Stimulated activated naive CD4-positive, alpha-beta T cell (primary cell): ENCODE measurements around the gene AMIGO1.

Source experiments
- DNase-seq, 6 experiments: peaks; one replicate each; lab custom pipeline; 2025; lab: John Stamatoyannopoulos, UW

The AMIGO1 gene, protein sequence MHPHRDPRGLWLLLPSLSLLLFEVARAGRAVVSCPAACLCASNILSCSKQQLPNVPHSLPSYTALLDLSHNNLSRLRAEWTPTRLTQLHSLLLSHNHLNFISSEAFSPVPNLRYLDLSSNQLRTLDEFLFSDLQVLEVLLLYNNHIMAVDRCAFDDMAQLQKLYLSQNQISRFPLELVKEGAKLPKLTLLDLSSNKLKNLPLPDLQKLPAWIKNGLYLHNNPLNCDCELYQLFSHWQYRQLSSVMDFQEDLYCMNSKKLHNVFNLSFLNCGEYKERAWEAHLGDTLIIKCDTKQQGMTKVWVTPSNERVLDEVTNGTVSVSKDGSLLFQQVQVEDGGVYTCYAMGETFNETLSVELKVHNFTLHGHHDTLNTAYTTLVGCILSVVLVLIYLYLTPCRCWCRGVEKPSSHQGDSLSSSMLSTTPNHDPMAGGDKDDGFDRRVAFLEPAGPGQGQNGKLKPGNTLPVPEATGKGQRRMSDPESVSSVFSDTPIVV

DNA sequence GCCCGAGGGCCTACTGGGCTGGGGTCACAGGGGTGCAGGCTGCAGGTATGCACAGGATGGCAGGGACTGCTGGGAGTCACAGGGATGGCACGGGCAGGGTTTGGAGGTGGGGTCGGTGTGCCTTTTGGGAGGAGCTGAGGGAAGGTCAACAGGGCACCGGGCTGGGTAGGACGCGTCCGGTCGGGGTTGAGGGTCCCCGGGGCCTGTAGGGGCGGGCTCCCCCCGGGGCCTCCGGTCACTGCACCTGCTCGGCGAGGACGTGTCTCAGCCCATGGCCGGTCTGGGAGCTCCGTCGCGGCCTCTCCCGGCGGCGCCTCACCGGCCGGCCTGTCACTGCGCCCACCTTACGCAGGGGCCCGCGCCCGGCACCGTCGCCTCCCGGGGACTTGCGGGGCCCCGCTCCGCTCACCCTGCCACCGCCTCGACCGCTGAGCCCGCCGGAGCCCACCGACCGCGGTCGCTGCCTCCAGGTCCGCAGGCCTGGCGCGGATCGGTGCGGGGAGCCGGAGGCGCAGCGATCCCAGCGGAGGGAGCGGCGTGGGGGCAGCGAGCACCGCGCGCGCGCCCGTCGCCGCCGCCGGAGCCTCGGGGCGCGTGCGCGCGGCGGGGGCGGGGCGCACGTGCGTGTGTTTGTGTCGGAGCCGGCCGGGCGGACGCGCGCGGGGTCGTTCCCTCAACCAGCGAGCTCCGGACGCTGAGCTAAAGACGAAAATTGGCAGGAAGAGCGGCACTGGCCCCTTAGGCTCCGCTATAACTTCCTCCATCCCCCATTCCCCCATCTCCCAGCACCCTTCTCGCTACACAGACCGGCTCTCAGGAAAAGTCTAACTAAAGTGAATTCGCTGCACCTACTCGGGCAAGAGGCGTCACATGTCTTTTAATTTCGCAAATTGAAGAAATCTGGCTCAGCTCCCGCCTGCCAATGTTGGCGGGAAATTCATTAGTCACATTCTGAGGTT lies at the start of gene AMIGO1:
AMIGO1 (minus strand) TSS at position 552 of the 959 bp plus-strand sequence. CDS start 815 bp downstream, outside the sequence.
- peak; percentile 32 to 83 (median 63) for DNase-seq

DNA sequence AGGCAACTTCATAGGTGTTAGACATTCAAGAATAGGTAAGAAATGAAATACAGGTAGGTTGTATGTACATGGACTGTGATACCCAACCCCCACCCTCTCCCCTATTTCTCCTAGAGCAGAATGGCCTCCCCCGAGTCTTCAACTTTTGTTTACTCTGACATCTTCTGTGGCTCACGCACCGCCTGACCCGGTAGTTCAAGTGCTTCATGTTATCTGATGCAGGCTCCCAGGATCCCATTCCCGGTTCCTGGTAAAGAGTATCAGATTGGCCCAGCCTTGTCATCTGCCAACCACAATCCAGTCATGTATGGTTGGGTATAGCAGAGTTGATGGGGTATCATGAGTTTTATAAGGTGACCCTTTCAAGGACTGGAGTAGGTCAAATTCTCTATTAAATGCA lies 48.0 kb upstream of the AMIGO1 start:
- DNase-seq, result no peak

DNA sequence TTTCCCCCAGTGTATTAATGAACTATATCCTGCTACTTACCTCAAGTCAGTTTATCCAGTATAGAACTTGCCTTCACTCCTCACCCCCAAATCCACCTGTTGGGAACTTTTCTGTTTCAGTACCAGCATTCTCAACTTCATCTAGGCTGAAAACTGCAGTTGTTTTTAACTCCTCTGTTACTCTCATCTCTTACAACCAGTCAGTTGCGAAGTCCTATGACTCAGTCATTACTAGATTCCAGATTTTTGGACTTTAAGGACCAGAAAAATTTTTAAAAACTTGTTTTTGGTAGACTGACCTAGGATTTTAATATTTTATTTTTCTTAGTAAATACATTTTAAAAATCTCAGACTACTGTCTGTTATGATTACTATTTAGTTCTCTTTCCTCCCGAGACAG lies 47.0 kb upstream of the AMIGO1 start:
- no peak for DNase-seq

DNA sequence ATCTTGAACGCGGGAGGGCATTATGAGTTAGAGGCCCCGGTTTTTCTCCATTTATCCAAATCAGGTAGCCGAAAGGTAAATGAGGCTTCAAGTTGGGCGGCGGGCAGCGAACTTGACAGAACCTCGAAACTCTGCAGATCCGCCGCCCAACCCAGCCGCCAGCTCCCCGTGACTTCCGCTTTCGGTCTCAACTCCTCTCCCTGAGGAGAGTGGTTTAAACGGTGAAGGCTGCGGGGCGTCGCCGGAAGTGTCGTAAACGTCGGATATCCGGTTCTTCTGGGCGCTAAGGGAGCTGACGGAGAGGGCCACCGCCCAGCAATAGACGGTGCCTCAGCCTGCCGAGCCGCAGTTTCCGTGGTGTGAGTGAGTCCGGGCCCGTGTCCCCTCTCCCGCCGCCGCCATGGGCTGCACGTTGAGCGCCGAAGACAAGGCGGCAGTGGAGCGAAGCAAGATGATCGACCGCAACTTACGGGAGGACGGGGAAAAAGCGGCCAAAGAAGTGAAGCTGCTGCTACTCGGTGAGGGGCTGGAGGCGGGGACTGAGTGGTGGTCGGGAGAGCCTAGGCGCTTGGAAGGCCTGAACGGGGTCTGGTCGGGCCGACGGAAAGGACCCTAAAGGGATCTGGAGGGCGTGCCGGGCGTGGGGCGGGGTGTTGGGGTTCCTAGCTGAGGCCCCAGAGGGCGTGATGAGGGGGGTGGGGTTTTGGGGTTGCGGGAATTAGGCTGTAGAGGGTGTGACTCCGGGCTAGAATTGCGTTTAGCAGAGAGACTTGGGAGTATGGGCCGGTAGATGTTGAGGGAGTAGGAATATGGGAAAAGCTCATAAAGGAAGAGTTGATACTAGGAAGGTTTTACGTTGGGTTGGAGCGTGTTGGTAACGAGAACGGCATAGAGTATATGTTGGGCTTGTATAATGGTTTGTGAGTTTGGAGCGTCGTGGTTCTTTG lies 39.1 kb upstream of the AMIGO1 start, which contains the start of gene GNAI3:
GNAI3 (plus strand) TSS at position 295 of the 947 bp plus-strand sequence; CDS start at position 401, 106 bp downstream.
- peak; percentile 90 to 95 (median 92) for DNase-seq

DNA sequence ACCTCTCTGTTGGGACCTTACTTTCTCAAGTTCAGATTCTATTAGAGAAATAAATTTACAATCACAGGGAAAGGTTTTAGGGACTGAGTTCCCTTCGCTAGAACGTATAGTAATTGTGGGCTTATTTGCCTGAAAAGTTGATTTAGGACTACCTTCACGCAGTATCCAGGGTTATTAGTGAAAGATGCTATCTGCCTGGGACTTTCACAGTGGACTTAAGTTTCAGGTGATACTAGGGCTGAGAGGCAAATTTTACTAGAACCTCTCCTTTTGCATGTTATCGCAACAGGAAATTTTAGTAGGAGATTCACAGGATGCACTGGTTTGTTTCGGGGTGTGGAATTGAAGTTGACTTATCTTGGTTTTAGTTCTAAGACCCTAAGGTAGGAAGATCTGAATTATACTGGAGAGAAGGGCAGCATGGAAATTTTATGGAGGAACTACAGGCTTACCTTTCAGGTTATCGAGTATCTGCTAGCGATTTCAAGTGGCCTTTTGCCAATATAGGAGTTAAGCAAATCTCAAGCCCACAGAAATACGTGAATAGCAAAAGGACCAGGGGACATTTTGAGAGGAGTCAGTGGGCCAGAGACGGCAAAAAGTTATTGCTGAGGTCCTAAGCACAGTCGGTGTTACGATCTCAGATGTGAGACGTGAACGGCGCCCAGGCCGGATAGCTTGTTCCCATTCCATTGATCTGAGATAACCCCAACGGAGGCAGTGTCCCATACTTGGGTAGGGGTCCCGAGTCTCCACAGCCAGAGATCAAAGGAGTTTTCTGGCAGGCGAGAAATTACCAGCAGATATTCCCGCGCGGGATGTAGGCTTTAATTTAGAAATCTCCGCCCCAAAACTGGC lies 38.2 kb upstream of the AMIGO1 start:
- DNase-seq, result peak in 4 of 6 experiments; percentile 1 to 64 (median 36)

DNA sequence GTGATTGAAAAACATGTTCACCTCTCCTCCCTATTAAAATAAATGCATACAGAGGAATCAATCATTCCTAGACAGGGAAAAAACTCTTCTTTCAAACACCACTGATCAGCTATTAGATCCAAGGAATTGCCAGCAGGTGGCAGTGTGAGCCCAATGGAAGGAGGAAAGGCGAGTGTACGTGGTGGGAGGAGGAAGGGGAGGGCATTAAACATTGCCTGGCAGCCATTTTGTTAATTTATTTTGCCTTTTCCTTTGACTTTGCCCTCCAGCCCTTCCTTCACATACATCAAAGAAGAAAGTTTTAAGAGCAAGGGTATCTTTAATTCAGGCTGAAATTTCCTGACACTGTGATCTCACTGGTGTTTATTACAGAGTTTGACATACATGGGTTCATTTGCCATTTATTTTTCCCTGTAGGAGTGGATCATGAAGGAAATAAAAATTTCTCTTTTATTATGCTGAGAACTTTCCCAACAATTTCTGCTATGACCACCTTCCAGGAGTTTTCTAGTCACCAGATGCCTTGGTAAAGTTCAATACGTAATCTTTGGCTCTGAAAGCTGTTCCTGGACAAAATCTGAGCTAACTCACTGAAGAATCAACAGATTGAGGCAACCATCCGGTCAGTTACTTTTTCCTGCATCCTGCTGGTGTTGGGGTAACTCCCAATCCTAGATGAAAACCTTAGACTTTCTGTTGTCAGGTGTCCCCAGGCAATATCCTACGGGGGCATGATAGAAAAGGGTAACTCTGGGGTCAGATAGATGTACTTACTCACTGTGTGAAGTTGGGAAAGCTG lies 37.0 kb upstream of the AMIGO1 start:
- peak; percentile 72 to 87 (median 82) for DNase-seq

DNA sequence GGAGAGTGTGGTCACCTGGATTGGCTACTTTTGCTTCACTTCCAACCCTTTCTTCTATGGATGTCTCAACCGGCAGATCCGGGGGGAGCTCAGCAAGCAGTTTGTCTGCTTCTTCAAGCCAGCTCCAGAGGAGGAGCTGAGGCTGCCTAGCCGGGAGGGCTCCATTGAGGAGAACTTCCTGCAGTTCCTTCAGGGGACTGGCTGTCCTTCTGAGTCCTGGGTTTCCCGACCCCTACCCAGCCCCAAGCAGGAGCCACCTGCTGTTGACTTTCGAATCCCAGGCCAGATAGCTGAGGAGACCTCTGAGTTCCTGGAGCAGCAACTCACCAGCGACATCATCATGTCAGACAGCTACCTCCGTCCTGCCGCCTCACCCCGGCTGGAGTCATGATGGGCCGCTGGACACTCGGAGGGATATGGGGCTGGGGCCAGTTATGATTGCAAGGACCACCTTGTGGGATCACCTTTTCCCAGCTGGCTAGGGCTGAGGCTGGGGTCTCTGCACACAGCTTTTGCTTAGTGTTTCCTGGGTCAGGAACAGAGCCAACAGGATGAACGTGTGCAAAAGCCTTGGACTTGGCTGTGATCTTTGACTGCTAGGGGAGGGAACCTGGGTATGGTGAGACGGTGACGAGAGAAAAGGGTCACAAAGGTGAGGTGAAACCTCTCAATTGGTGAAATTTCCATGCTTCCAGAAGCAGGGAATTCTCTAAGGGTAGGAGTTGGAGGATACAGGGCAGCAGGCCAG lies 34.6 kb upstream of the AMIGO1 start:
- DNase-seq, result no peak

DNA sequence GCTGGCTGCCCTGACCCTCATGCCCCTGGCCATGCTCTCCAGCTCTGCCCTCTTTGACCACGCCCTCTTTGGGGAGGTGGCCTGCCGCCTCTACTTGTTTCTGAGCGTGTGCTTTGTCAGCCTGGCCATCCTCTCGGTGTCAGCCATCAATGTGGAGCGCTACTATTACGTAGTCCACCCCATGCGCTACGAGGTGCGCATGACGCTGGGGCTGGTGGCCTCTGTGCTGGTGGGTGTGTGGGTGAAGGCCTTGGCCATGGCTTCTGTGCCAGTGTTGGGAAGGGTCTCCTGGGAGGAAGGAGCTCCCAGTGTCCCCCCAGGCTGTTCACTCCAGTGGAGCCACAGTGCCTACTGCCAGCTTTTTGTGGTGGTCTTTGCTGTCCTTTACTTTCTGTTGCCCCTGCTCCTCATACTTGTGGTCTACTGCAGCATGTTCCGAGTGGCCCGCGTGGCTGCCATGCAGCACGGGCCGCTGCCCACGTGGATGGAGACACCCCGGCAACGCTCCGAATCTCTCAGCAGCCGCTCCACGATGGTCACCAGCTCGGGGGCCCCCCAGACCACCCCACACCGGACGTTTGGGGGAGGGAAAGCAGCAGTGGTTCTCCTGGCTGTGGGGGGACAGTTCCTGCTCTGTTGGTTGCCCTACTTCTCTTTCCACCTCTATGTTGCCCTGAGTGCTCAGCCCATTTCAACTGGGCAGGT lies 33.9 kb upstream of the AMIGO1 start:
- DNase-seq, result no peak

DNA sequence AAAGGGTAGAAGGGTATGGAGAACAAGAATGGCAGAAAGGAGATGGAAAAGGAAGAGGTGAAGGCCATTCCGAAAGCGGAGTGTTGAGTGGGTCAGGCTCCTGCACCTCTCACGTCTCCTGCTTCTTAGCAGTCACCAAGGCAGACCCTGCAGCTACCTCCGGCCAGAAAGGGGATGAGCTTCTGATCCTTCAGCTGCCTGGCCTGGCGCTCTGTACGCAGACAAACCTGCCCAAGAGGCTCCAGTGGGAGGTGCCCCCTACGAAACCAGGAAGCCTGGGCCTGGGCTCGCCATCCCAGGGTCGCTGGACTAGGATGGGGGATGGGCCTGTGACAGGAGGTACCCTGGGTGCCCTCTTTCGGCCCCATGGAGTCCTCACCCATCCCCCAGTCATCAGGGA lies 33.1 kb upstream of the AMIGO1 start:
- DNase-seq, result no peak

DNA sequence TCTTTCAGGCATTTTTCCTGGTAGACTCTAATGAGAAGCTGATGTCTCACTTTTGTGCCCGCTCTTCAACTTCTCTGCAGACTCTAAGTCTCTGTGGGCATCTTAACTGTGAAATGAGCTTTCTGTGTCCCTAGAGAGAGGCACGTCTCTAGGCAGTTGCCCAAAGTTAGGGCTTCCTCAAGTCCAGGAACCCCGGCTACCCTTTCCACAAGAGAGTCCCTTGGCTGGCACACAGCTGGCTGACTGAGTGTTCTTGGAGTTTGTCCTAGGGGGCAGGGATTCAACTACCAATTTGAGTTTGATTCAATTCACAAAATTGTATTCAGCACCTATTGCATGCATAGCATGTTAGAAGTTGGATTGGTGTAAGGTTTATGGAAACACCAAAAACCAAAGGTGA lies 31.6 kb upstream of the AMIGO1 start:
- DNase-seq, result no peak

DNA sequence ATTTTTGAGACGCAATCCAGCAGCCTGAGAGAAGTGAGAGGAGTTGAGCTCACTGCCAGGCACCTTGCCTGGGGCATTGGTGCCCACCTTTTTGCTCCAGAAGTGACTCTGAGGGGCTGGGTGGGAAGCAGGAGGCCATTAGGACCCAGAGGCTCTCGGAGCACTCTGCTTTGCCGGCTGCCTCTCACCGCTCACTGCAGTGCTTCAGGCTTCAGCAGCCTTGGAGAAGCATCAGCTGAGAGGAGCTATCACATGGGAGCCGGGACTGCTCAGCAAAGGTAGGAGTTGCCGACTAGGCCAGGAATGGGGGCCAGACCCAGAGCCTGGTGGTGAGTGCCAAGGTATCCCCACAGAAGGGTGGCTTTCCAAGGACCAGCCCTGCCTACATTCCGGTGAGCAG lies 30.1 kb upstream of the AMIGO1 start, which contains the start of gene GPR61:
GPR61 (plus strand) TSS at position 197 of the 400 bp plus-strand sequence. CDS start 3,151 bp downstream, outside the sequence.
- DNase-seq, result no peak

DNA sequence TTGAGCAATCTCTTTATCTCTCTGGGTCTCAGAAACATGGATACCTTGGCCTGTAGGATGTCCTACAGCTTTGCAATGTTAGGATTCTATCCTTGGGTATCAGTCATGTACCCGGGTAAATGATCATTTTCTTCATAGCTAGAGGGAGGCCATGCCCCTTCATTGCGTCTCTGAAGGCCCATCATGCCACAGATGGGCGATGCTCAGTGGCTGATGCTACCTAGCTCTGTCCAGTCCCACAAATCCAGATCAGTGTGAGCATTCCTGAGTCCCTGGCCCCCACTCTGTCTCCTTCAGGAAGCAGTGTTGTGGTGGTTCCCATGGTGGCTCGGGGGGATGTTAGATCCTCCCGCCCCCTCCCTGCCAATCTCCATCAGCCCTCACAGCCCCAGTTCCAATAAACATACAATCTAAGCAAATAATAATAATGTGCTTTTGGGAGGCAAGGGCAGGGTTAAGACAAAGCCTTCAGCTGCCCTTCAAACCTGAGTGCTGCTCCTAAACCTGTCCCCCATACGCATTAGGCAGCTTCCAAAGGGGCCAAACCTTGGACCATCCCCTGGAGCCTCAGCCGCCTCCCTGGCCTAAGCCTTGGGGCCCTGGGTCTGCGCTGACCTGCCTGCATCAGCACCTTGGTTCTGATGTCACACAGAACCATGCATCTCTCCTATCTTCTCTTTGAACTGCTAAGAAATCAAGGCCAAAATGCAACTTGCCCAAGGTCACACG lies 29.5 kb upstream of the AMIGO1 start:
- DNase-seq, result no peak

DNA sequence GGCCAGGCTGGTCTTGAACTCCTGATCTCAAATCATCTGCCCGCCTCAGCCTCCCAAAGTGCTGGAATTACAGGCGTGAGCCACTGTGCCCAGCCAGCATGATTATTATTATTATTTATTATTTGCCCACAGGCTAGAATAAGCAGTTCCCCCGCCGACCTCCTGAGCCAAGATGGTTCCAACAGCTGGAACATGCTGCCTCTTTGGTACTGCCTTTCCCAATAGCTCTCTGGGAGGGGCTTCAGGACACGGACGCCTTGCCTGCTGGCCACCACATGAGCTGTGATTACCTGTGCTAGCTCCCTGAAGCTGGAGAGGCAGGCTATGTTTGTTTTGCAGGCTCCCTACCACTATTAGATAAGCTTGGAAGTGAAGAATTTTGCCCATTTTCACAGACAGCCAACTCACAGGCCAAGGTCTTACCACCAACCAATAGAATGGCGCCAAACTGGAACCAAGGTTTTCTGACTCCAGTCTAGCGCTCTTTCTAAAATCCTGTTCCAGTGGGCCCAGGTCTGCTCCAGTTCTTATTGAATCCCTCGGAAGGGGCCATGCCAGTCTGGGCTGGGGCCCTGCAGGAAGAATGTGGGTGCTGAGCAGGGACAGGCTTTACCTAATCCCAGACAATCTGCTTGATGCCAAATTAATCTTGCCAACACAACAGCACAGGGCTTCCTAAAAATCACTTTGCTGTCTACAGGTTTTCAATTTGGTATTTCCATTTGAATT lies 28.1 kb upstream of the AMIGO1 start:
- DNase-seq, result no peak

DNA sequence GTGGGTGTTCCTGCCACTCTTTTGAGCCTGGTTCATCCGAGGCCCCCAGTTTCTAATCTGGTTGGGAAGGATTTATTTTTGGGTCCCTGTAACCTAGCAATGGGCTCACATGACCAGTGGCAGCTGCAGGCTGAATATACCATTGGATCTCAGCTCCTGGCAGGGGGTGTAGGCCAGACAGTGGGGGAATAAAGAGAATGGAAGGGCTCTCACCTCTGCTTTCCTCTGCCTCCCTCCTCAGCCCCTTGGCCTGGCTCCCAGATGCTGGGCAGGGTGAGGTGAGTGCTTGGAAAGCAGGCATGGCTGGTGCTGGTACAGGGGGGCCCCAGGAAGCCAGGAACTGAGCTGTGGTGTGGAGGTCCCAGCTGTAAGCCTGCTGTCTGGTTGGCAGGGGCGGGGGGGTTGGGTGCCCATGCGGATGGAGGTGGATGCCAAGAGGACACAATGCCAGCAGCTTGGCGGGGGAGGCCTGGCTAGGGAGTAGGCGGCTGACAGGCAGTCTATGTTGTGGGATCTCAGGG lies 26.5 kb upstream of the AMIGO1 start:
- no peak for DNase-seq

DNA sequence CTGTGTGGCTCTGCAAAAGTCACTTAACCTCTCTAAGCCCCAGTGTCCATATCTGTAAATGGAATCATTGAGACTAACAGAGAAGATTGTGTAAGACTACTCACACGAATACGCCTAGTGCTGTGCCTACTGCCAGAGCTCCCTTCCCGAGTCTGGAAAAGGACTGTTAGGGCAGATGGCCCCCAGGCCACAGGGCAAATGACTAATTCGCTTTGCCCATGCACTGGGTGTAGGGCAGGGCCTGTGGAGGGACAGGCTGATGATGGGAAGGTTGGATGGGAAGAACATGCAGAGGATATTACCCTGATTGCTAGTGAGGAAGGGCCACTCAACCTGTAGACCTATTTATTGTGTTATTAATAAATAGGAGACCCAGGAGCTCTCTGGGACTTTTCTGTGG lies 26.0 kb upstream of the AMIGO1 start:
- DNase-seq, result no peak

DNA sequence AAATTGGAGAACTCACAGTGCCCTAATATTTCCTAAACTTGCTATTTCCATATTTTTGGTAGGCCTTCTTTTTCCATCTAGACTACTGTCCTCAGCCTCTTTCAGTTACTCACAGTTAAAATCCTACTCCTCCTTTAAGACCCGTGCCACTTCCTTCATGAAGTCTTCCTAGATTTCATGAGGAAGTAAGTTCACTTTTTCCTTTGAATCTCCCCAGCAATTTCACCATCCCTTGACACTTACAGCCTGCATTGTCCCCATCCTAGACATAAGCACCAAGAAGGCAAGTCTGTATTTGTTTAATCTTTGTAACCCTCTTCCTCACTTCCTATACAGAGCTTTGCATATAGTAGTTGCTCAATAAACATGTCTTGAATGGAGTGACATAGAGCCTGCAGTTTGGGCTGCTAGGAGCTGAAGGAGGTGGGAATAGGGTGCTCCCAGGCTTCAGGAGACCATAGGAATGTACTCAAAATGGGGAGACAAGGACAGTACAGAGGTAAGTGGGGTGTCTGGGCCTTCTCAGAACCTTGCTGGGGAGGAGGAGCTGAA lies 24.9 kb upstream of the AMIGO1 start:
- no peak for DNase-seq
